Measurements from ENCODE around the gene ZNF761. TPM values are rescaled to one million over a fixed set of nuclear protein-coding genes. Genes with fewer than 3 reads are reported as not detected.

ZNF761 gene
- total and polyA plus RNA-seq, 2 of the 13 experiments (the other 11 are each of a cell fraction or from before 2014, with no cell fraction given) = 11.6 to 16.2 TPM

DNA sequence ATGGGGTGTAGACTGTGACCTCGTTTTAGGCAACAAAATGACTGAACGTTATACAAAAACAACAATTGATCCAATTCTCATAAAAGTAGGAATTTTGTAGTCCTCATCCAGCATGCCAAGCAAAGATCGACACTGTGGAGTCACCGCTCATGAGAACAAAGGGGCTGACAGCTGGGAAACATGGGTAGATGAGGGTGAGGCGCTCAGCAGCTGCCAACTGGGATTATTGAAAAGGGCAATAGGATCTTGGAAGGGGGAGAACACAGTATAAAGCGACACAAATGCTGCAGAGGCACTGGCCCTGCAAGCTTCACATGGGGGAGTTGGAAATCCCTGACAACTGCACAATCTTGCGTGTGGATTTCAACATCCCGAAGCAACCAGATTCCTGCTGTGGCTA is 42.2 kb upstream of the ZNF761 start:
- Histone ChIP-seq H3K4me1 (ENCODE audit: insufficient read depth, low read length) (peaks cover 14% of the 10 kb centered on the region; the same call in 1 of the 2 replicates), H2AFZ (ENCODE audit: low read length) (no peak overlapping the region), H3K9ac (ENCODE audit: insufficient read depth, low read depth, low read length) (no peak overlapping the region), H3K36me3 (replicated peaks in 1 of 2; ENCODE audit: control insufficient read depth in 1 of 2, insufficient read depth in 2 of 2, low read length in 2 of 2) (no peaks in the 10 kb centered on the region), H3K27me3 (ENCODE audit: control insufficient read depth in 1 of 2, insufficient read depth in 2 of 2, low read length in 2 of 2) (no peaks in the 10 kb centered on the region), H3K4me2 (ENCODE audit: low read depth, low read length) (no peak overlapping the region), H3K27ac (ENCODE audit: extremely low read length, insufficient read depth, low read length) (no peak overlapping the region), H3K4me3 (replicated peaks in 1 of 3; ENCODE audit: insufficient read depth in 1 of 3, low read depth in 2 of 3, low read length in 3 of 3) (no peak overlapping the region), H4K20me1 (ENCODE audit: insufficient read depth, low read length) (no peaks in the 10 kb centered on the region), H3K79me2 (ENCODE audit: insufficient read depth, low read length) (no peaks in the 10 kb centered on the region), H3K9me3 (ENCODE audit: low read length) (peaks cover 16% of the 10 kb centered on the region; the same call in 1 of the 2 replicates)
- intact Hi-C loops (cut with micrococcal nuclease; ENCODE audit: unreplicated experiment) = no loop called here
- FAIRE-seq (no peak), DNase-seq (ENCODE audit: low spot score) (no peak), ATAC-seq (no peak)
- in situ Hi-C loops (cut with HindIII; ENCODE audit: extremely low pct_ligation_motif_present, low pct_unique_long_range_greater_than_20kb) = no loop called here
- POLR2A ChIA-PET = interaction anchor here (1.7 kb wide), 1 partner anchor 56 kb away, joined by 3 read pairs; the partner anchor contains the start of gene ZNF845
- CTCF ChIA-PET (ENCODE audit: low intra/inter-chr PET ratio, low total read pairs) = no interaction called here
- BruUV-seq (replicated peaks) = no TSS peak
- 75% methylated on average over 8 of the region's 8 CpGs for WGBS (ENCODE audit: low lambda C conversion rate)
- TF ChIP-seq ZNF12 (CRISPR knock-in tag; IDR thresholded peaks at IDR 0.05) (no peak), EED (CRISPR knock-in tag; IDR thresholded peaks at IDR 0.05) (no peak), KLF16 (CRISPR knock-in tag; IDR thresholded peaks at IDR 0.05) (no peak), ZNF329 (CRISPR knock-in tag; IDR thresholded peaks at IDR 0.05; ENCODE audit: low read depth) (no peak), RBFOX2 (IDR thresholded peaks at IDR 0.05; ENCODE audit: low read depth, low read length) (no peak), MXI1 (IDR thresholded peaks at IDR 0.05; ENCODE audit: borderline replicate concordance, low read depth, low read length) (no peak), THYN1 (CRISPR knock-in tag; IDR thresholded peaks at IDR 0.05; ENCODE audit: borderline replicate concordance, low read depth) (no peak), NFYC (CRISPR knock-in tag; IDR thresholded peaks at IDR 0.05) (no peak)
- TF ChIP-seq, protein P1, sequence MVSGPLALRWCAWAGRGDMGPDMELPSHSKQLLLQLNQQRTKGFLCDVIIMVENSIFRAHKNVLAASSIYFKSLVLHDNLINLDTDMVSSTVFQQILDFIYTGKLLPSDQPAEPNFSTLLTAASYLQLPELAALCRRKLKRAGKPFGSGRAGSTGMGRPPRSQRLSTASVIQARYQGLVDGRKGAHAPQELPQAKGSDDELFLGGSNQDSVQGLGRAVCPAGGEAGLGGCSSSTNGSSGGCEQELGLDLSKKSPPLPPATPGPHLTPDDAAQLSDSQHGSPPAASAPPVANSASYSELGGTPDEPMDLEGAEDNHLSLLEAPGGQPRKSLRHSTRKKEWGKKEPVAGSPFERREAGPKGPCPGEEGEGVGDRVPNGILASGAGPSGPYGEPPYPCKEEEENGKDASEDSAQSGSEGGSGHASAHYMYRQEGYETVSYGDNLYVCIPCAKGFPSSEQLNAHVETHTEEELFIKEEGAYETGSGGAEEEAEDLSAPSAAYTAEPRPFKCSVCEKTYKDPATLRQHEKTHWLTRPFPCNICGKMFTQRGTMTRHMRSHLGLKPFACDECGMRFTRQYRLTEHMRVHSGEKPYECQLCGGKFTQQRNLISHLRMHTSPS (CRISPR knock-in tag; IDR thresholded peaks at IDR 0.05; ENCODE audit: low read depth) = no peak
- TF ChIP-seq, protein P2, sequence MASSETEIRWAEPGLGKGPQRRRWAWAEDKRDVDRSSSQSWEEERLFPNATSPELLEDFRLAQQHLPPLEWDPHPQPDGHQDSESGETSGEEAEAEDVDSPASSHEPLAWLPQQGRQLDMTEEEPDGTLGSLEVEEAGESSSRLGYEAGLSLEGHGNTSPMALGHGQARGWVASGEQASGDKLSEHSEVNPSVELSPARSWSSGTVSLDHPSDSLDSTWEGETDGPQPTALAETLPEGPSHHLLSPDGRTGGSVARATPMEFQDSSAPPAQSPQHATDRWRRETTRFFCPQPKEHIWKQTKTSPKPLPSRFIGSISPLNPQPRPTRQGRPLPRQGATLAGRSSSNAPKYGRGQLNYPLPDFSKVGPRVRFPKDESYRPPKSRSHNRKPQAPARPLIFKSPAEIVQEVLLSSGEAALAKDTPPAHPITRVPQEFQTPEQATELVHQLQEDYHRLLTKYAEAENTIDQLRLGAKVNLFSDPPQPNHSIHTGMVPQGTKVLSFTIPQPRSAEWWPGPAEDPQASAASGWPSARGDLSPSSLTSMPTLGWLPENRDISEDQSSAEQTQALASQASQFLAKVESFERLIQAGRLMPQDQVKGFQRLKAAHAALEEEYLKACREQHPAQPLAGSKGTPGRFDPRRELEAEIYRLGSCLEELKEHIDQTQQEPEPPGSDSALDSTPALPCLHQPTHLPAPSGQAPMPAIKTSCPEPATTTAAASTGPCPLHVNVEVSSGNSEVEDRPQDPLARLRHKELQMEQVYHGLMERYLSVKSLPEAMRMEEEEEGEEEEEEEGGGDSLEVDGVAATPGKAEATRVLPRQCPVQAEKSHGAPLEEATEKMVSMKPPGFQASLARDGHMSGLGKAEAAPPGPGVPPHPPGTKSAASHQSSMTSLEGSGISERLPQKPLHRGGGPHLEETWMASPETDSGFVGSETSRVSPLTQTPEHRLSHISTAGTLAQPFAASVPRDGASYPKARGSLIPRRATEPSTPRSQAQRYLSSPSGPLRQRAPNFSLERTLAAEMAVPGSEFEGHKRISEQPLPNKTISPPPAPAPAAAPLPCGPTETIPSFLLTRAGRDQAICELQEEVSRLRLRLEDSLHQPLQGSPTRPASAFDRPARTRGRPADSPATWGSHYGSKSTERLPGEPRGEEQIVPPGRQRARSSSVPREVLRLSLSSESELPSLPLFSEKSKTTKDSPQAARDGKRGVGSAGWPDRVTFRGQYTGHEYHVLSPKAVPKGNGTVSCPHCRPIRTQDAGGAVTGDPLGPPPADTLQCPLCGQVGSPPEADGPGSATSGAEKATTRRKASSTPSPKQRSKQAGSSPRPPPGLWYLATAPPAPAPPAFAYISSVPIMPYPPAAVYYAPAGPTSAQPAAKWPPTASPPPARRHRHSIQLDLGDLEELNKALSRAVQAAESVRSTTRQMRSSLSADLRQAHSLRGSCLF (CRISPR knock-in tag; IDR thresholded peaks at IDR 0.05; ENCODE audit: borderline replicate concordance) = no peak

Measured in HepG2 (cell line).